HG03045 (cell line): ENCODE results near the gene CD300E.

Source experiments
- ATAC-seq: cut with Tn5 transposase; IDR thresholded peaks from one replicate; pipeline ENCODE4 v1.9.1; 2021; ENCODE audit warnings: mild to moderate bottlenecking, moderate library complexity; ENCODE audit not compliant: unreplicated experiment

Gene CD300E, protein sequence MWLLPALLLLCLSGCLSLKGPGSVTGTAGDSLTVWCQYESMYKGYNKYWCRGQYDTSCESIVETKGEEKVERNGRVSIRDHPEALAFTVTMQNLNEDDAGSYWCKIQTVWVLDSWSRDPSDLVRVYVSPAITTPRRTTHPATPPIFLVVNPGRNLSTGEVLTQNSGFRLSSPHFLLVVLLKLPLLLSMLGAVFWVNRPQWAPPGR

DNA sequence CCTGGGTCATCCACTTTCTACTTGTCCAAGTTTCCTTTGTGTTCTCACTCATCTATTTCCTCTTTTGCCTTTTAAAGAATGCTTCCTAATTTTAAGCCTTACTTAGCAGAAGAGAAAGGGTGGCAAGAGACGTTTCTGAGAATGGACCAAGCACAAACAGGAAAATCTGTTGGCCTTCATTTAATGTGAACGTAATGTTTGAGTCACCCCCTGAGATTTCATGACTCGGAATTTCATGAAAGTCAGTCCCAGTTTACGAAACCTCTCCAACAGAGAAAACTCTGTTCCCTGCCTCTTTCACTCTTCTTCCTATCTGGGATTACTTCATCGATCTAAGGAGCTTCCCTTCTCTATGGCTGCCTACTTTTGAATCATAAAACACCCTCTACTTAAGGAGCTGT lies at the start of gene CD300E:
CD300E (minus strand) TSS at position 46 of the 401 bp plus-strand sequence. CDS start 117 bp downstream, outside the sequence.
- no peak for ATAC-seq

DNA sequence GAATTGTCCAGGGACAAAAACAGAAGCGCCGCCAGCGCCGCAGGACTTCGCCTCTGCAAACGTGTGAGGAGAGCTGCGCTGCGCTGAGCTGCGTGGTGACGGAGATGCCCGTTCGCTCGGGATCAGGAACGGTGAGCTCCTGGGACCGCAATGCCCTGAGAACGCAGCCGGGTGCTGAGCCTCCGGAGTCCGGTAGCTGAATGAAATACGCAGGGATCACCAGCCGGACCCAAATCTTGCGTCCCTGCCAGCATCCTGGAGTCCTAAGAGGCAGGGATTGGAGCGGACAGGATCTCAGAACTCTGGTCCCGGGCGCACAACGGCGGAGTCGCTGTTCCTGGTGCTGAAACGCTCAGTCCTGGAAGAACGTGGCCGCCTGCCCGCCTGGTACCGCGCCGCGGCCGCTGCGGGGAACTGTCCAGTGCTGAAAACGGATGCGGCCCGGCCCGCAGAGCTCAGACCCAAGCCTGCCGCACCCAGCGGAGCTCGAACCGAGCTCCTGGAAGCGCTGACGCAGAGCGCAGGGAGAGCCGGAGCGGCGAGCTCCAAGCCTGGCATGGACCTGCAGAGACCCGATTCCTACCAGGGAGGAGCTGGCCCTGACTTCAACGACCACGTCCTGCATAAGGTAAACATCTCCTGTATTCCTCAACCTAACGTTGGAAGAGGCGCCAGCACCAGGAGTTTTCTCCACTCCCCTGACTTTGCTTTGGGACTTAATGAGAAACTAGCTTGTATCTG lies 47.7 kb upstream of the CD300E start:
- ATAC-seq, result no peak

DNA sequence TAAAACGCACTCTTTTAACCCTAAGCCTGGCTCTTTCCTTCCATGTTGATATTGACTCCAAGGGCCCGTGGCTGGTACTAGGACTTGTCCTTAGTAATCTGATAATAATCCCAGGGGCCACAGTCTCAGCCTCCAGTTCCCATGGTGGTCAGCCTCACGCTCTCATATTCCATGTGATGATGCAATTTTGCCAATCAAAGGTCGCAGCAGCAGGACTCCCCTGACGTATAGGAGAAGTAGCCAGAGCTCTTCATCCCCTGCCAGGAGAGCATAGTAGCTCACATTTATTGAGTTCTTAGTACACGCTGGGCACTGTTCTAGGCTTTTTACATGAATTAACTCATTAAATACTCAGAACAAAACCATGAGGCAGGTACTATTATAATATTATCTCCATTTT lies 46.8 kb upstream of the CD300E start:
- ATAC-seq, result no peak

DNA sequence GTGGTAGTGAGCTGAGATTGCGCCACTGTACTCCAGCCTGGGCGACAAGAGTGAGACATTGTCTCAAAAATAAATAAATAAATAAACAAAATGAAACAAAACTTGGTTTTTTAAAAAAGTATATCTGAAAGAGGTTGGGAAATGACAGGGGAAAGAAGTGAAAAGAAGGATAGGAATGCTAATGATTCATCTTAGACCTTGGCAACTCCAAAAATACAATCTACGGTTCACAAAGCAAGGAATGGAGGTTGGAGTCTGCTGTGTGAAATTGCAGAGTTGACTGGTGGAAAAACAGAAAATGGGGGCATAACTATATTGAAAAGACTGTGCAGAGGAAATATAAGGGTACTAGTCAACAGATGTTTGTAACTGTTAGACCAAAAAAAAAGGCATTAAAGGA lies 40.0 kb upstream of the CD300E start:
- ATAC-seq, result no peak

DNA sequence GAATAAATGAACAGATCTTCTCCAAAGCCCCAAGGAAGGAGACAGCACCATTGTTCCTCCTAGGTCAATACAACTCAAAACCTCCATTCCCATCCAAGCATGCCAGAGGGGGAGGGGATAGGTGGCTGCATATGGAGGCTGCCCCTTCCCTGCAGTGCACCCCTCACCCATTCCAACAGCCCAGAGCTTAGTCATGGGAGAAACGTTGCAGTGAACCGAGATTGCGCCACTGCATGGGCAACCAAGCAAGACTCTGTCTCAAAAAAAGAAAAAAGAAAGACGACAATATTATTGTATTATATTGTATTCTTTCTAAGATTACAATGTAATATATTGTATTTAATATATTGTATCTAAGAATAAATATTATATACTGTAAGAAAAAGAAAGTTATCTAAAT lies 36.4 kb upstream of the CD300E start:
- ATAC-seq, result no peak

DNA sequence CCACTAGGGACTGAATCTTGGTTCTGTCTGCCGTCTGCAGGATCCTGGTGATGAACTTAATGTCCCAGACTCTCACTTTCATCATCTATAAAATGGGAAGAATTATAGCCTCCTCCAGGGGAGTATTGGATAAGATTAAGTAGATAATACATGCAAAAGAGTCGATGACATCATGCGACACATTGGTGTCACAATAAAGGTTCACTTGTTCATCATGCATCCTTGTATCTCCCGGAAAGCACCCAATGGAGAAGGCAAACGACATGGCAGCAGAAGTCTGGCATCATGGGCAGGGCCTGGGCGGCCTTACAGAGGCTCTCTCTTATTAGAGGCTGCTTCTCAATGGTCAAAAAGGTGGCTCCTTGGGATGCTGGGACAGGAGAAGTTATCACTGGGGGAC lies 35.1 kb upstream of the CD300E start:
- ATAC-seq, result no peak

DNA sequence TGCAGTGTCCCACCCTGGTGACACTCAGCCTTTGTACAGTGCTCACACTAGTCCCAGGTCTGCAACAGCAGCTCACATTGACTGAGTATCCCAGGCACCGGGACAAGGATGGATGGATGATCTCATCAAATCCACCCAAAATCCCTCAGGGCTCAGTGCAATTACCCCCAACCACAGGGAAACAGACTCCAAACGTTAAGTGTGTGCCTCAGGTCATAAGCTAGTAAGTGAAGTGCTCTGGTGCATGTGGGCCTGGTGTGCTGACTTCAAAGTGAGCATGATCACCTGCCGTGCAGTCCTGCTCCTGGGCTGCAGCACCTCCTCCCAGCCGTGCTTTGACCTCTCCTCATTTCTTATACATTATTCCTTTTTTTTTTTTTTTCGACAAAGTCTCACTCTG lies 31.2 kb upstream of the CD300E start:
- ATAC-seq, result no peak

DNA sequence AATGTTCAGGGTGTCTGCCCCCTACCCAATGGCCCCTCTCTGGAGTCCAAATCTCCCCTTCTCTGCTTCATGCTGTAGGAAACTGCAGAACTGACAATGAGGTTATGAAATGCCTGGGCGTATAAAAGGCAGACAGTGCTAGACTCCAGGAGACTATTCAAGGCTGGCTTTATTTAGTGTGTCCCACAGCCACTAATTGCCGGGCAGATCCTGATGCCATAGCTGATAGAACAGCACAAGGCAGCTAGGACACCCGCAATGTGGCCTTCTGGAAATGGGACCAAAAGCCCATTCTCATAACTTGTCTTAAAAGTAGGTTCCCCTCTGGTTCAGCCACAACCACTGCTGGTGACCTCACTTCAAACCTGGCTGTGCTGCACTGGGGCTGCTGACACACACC lies 28.5 kb upstream of the CD300E start:
- no peak for ATAC-seq

DNA sequence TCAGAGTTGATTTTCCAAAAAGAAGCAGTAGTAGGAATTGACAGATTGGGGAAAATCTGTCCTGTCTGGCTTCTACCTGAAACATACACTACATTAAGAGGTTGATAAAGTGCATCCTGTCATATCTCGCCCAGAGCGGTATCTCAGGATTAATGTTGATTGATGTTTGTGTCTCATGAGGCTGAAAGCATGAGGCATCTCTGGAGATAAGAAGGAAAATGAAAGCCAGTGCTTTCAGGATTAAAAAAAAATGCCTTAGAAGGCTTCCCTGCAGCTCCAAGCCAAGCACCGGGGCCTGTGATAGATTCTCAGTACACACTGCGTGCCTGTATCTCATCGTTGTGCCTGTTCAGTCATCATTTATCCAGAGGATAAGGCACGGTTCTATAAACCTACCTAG lies 26.4 kb upstream of the CD300E start:
- no peak for ATAC-seq

DNA sequence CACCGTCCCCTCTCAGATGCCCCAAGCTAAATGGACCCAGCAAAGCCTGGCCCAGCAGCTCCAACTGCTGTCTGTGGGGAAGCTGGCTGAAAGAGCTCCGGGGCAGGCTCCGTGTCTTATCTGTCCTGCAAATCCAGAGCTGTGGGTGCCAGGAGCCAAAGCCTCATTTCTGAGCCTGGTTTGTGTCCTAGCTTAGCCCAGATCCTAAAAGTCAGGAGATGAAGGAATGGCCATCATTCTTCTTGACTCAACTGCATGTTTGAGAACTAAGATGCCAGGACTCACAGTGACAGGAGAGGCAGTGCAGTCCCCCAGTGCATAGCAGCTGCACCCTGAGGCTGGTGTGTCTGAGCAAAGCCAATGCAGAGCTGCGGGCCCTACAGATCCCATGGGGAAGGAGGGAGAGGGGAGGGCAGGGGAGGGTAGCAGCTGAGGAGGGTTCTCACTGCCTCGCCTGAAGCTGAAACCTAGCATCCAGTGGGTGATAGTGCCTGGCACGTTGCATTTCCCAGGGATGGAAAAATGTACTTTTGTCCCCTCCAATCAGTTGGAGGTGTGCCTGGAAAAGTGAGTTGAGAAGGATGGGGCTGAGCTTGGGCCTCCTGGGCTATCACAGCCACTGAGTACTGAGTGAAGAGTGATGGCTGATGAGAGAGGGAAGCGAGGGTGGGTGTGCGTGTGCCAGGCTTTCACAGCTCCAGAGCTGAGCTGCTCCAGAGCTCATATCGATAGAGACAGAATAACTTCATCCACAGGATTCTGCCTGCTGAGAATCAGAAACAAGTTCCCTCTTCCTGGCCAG lies 24.5 kb upstream of the CD300E start:
- ATAC-seq, result no peak

DNA sequence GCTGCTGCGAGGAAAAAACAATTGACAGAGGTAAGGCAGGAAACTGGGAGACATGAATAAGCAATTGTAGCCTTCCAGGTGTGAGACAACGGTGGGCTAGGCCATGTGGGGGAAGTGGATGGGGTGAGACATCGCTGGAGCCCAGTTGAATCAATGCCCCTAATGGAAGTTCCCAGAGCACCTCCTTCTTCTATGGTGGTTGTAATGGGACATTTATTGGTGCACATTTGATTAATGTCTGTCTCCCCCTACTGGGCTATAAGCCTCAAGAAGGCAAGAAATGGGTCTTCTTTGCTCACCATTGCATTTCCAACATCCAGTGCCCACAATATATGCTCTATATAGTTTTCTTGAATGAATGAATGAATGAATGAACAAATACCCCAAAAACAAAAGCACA lies 22.7 kb upstream of the CD300E start:
- ATAC-seq, result no peak

DNA sequence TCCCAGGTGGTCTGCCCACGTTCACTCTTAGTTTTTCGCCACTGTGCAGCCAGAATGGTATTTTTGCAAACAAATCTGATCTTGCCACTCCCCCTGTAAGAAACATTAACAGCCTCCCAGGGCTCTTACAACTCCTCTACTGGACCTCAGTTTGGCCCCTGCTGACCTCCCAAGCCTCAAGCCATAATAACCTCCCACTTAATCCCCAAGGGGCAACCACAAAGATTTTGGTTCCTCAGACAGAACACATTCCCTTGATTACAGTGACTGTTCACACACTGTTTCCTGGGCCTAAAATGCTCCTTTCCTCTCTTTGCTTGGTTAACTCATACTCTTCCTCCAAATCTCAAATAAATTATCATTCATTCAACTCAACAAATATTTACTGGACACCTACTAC lies 21.5 kb upstream of the CD300E start:
- no peak for ATAC-seq

DNA sequence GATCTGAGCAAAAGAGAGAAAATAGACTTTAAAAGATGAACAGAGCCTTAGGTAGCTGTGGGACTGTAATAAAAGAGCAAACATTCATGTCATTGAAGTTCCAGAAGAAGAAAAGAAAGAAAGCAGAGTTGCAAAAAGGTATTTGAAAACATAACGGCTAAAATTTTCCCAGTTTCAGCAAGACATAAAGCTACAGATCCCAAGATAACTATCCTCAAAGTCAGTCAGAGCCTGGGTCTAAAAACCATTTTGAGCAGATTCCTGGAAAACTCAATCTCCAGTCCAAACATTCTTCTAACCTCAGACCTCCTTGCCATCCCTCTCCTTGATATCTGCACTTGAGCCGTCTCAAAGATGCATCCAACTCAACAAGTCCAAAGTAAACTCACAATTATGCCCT lies 20.9 kb upstream of the CD300E start:
- ATAC-seq, result no peak

DNA sequence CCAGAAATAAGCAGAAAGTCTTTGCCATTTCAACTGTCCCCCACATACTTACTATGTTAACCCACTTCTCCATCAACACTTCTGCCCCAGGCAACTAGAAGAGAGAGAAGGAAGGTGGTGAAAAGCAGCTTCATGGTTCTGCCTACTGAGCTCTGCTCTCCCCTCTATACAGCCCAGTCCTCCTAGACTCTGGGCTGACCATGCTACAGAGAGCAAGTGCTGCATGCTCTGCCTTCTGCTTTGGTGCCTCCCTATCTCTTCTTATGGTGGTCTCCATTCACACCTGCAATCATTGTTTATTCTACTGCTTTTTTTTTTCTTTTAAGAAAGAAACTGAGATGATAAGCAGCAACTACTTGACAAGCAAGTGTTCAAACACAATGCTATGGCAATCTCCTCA lies 20.3 kb upstream of the CD300E start:
- no peak for ATAC-seq

DNA sequence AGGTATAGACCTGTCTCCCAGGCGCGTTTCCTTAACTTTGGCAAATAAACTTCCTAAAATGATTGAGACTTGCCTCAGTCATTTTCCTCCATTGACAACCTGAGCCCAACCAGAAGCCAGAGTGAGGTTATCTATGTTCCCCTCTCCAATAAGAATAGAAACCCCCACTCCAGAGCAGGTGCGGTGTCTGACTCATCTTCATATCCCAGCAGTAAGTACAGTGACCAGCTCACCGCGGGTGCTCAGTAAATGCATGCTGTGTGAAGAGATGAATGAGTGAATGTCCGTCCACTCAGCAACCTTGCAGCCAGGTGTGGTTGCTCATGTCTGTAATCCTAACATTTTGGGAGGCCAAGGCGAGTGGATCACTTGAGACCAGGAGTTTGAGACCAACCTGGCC lies 19.5 kb upstream of the CD300E start:
- no peak for ATAC-seq

DNA sequence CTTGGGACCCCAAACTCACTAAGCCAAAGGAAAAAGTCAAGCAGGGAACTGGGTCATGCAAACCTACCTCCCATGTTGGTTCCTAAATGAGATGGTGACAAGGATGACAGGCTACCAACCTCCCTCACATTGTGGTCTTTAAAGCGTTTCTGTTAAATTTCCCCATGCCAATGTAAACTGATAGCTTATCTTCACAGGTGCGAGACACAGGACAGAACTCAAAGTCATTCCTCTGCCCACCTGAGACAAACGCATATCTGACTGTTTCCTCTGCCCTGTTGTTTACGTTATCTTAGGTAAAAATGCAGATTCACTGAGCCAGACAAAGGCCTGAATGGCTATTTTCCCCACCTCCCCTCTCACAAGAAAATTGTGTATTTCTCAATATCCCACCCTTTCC lies 19.0 kb upstream of the CD300E start:
- ATAC-seq, result no peak

DNA sequence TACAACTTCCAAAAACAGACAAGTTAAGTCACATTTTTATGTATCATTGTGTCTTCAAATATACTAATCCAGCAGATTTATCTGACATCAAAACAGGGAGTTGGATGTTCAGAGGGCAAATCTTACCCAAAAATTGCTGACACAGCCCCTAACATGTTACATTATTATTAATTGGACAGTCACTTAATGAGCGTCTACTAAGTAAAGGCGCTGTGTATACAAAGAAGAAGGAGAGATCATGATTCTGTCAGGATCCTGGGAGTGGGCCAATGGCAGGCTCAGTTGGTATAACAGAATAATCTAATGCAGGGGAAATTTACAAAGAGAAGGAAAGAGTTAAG lies 18.4 kb upstream of the CD300E start:
- no peak for ATAC-seq

DNA sequence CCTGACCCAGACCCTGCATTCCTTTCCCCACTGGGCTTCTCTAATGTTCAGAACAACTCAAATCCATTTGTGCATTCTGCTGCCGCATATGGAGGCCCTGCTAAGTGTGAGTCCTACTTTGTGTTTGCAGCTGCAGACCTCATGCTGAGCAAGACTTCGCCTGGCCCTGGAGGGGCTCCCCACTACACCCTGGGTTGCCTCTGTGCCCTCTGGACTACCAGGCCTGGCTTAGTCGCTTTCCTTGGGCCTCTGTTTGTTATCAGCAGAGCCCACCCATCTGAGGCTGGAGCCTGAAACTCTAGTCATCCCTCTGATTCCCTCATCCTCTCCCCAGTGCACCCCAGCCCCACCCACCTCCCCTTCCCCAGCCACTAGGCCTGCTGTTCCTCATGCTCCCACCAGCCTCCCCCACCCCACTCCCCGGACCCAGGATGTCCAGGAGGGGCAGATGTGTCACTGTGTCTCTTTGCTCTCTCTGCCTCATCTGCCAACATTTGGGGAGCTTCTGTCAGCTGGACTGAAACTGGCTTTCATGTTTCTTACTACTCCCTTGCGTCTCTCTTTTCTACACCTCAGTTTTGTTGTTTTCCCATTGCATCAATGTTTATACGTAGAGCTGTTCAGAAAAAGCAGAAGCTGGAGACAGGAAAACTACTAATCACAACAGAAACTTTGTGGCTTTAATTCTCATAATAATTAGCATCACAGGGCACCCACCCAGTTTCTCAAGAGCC lies 17.9 kb upstream of the CD300E start:
- ATAC-seq, result no peak

DNA sequence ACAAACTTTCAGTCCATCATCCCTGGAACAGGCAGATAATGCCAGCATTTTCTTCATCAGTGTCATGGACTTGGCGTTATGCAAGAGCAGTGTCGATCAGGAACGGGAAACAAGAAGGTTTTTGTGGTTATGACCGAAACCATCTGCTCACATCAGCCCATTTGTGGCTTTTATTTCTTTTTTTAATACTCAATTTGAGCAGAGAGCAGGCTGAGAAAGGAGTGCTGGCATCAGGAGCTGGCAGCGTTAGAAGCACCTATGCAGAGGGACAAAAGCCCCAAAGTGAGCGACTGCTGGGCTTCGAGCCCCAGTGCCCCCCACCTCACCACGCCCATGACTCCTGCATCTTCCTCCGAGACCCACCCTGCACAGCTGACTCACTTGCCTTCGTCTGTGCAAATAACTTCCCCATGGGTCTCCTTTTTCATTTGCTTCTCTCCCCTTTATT lies 16.2 kb upstream of the CD300E start:
- ATAC-seq, result no peak

DNA sequence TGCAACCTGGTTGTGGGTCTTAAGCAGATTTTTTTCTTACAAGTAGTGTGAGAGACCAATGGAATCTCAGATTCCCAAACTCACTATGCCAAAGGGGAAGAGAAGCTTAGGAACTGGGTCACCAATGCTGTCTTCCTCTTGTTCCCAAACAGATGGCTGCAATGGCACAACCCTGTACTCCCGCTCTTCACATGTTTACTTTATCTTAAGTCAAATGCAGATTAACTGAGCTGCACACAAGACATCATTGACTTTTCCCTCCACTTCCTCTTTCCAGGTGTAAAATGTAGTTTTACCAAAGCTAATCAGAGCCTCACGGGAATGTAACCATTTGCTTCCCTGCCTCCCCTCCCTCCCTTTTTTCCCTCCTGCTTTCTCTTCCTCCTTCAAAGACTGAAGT lies 14.4 kb upstream of the CD300E start:
- no peak for ATAC-seq

DNA sequence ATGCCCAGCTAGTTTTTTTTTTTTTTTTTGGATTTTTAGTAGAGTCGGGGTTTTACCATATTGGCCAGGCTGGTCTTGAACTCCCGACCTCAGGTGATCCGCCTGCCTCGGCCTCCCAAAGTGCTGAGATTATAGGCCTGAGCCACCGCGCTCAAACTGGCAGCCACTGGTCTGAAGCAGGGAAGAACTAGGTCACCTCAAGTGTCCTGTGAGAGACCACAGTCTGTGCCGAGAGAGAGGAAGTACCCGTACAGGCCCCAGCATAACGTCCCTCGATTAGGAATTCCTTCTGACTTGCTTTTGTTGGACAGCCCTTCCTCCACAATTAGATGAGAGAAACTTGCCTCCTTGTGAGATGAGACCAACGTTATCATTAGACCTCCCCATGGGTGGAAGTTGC lies 13.7 kb upstream of the CD300E start:
- no peak for ATAC-seq
